ENCODE measurements around the gene TICRR.
"Not testable (repeated sequence)": the region's sequence is repeated elsewhere in the genome, so short reads cannot be mapped to it uniquely, and the experiment has no call there.

The TICRR gene

DNA sequence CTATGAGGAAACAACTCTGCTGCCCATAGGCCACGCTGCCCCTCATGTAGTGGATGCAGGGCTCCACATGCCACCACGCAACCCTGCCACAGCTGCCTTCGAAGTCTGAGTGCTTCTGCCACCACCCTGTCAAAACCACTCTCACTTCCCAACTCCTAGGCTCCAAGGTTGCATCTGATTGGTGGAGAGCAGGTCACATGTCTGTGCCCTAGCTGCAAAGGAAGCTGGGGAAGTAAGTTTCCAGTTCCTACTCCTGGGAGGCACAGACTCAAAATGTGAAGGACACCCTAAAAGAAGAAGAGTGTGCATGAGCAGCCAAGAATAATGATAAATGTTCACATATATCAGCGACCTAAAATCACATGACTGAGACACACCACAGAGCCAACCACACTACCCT lies 31.9 kb upstream of the TICRR start:
- no peaks in the 10 kb centered on the region for H3K9me3 ChIP-seq (ENCODE audit: severe bottlenecking)
- TF ChIP-seq, protein P1, sequence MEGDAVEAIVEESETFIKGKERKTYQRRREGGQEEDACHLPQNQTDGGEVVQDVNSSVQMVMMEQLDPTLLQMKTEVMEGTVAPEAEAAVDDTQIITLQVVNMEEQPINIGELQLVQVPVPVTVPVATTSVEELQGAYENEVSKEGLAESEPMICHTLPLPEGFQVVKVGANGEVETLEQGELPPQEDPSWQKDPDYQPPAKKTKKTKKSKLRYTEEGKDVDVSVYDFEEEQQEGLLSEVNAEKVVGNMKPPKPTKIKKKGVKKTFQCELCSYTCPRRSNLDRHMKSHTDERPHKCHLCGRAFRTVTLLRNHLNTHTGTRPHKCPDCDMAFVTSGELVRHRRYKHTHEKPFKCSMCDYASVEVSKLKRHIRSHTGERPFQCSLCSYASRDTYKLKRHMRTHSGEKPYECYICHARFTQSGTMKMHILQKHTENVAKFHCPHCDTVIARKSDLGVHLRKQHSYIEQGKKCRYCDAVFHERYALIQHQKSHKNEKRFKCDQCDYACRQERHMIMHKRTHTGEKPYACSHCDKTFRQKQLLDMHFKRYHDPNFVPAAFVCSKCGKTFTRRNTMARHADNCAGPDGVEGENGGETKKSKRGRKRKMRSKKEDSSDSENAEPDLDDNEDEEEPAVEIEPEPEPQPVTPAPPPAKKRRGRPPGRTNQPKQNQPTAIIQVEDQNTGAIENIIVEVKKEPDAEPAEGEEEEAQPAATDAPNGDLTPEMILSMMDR (IDR thresholded peaks at IDR 0.05; ENCODE audit: low read depth, low read length): no peak
- DNase-seq: no peak
- H3K4me3 ChIP-seq (ENCODE audit: low read depth, low read length): no peak overlapping the region
- no peak overlapping the region for H3K27ac ChIP-seq
- H3K36me3 ChIP-seq: no peaks in the 10 kb centered on the region
- H3K27me3 ChIP-seq (ENCODE audit: insufficient read depth, low read depth, severe bottlenecking): no peaks in the 10 kb centered on the region

DNA sequence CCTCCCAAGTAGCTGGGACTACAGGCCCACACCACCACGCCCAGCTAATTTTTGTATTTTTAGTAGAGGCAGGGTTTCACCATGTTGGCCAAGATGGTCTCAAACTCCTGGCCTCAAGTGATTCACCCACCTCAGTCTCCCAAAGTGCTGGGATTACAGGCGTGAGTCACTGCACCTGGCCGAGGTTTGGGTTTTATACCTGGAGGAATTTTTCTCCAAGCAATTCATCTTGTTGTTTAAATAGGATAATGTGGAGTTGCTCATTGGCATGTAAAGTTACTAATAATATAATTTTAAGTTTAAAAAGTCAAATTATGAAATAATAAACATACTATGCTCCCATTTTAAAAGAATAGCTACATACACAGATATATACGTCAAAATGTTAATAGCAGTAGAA lies 26.1 kb upstream of the TICRR start:
- not testable (repeated sequence) for H3K4me3 ChIP-seq (ENCODE audit: low read depth, low read length); H3K36me3 ChIP-seq; H3K9me3 ChIP-seq (ENCODE audit: severe bottlenecking); H3K27ac ChIP-seq; DNase-seq; H3K27me3 ChIP-seq (ENCODE audit: insufficient read depth, low read depth, severe bottlenecking)

DNA sequence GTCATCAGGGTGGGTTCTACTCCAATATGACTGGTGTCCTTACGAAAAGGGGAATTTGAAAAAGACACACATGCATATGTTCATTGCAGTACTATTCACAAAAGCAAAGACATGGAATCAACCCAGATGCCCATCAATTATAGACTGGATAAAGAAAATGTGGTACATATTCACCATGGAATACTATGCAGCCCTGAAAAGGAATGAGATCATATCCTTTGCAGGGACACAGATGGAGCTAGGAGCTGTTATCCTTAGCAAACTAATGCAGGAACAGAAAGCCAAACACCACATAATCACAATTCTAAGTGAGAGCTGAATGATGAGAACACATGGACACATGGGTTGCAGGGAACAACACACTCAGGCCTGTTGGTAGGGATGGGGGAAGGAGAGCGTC lies 24.8 kb upstream of the TICRR start:
- no peaks in the 10 kb centered on the region for H3K9me3 ChIP-seq (ENCODE audit: severe bottlenecking)
- no peak overlapping the region for H3K27ac ChIP-seq
- H3K36me3 ChIP-seq: no peaks in the 10 kb centered on the region
- DNase-seq: no peak
- no peaks in the 10 kb centered on the region for H3K27me3 ChIP-seq (ENCODE audit: insufficient read depth, low read depth, severe bottlenecking)
- H3K4me3 ChIP-seq (ENCODE audit: low read depth, low read length): no peak overlapping the region
- TF ChIP-seq, protein P1 (IDR thresholded peaks at IDR 0.05; ENCODE audit: low read depth, low read length): no peak

DNA sequence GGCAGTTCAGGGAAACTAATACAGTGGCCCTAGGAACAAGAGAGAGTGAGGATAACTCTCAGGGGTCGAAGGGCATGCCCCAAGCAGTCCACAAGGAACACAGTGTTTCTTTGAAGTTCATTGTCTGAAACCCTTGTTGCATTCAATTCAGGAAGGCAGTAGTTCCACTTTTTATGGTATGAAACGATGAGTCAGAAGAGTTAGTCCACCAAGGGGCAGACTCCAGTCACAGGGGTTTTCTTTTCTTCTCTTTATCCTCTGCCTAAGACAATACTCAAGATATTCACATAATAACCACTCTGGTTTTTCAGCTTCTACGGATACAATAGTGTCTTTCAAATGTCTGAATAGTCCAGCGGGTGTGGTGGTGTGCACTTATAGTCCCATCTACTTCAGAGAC lies 23.7 kb upstream of the TICRR start:
- Histone ChIP-seq H3K36me3 (no peaks in the 10 kb centered on the region), H3K4me3 (ENCODE audit: low read depth, low read length) (no peak overlapping the region), H3K9me3 (ENCODE audit: severe bottlenecking) (no peaks in the 10 kb centered on the region), H3K27me3 (ENCODE audit: insufficient read depth, low read depth, severe bottlenecking) (no peaks in the 10 kb centered on the region), H3K27ac (no peak overlapping the region)
- DNase-seq: no peak
- TF ChIP-seq, protein P1 (IDR thresholded peaks at IDR 0.05; ENCODE audit: low read depth, low read length): no peak

DNA sequence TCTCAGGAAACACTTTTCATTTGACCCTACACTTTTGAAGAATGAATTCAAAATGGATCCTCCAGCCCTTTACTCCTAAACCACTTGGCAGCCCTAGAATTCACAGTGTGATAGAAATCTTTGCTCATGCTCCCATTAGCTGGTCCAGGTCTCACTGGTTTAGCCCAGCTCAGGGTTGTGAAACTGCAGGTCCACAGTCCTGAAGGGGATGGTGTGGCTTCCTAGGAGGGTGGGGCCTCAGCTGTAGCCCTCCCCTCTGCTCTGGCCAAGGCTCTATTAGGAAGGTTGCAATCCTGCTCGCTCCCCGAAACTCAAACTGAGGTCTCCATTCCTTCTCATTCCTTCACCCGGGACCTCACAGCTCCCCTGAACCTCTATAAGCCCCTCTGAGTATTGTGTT lies 21.6 kb upstream of the TICRR start:
- TF ChIP-seq, protein P1 (IDR thresholded peaks at IDR 0.05; ENCODE audit: low read depth, low read length): no peak
- no peaks in the 10 kb centered on the region for H3K9me3 ChIP-seq (ENCODE audit: severe bottlenecking)
- H3K4me3 ChIP-seq (ENCODE audit: low read depth, low read length): no peak overlapping the region
- no peaks in the 10 kb centered on the region for H3K36me3 ChIP-seq
- H3K27ac ChIP-seq: no peak overlapping the region
- H3K27me3 ChIP-seq (ENCODE audit: insufficient read depth, low read depth, severe bottlenecking): no peaks in the 10 kb centered on the region
- DNase-seq: no peak

DNA sequence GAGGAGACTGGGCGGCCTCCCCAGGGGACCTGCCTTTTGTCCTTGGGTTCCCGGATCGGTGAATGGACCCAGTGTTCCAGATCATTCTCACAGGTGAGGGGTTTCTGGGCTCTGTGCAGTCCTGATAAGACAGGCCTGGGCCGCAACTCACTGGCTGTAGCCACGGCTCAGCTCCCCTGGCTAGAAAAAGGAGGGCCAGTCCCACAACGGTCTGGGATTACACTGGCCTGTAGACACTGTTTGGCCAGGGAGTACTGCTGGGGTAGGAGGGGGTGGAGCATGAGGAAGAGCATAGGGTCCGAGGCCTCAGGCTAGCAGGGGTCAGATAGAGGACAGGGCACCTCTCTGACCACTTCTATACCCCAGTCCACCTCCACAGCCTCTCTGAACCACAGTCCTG lies 21.0 kb upstream of the TICRR start:
- no peak overlapping the region for H3K4me3 ChIP-seq (ENCODE audit: low read depth, low read length)
- no peaks in the 10 kb centered on the region for H3K9me3 ChIP-seq (ENCODE audit: severe bottlenecking)
- no peak for DNase-seq
- TF ChIP-seq, protein P1 (IDR thresholded peaks at IDR 0.05; ENCODE audit: low read depth, low read length): no peak
- no peaks in the 10 kb centered on the region for H3K36me3 ChIP-seq
- no peaks in the 10 kb centered on the region for H3K27me3 ChIP-seq (ENCODE audit: insufficient read depth, low read depth, severe bottlenecking)
- no peak overlapping the region for H3K27ac ChIP-seq
